SU-DHL-6 (cell line): ENCODE measurements around the gene RYK.

ENCODE experiments used
- EZH2phosphoT487 ChIP-seq: fragments of 200-600 bp; sonication (generic), shearing (Covaris generic); conservative IDR thresholded peaks from 2 replicates; pipeline ENCODE4 v1.6.1; 2018; ENCODE audit warnings: mild to moderate bottlenecking, antibody characterized with exemption, low read length, moderate library complexity, mixed read lengths
- TF ChIP-seq, protein P1 (sequence below): fragments of 200-600 bp; sonication (generic); IDR thresholded peaks from one replicate; pipeline ENCODE4 v1.5.1; 2017; ENCODE audit warnings: antibody characterized with exemption, mild to moderate bottlenecking, low read length, moderate library complexity; ENCODE audit not compliant: insufficient read depth, poor library complexity, severe bottlenecking

GRCh38 chr3:134252766-134253165, 2.1 kb upstream of the RYK start:
- TF ChIP-seq EZH2phosphoT487: no peak
- TF ChIP-seq, protein P1, sequence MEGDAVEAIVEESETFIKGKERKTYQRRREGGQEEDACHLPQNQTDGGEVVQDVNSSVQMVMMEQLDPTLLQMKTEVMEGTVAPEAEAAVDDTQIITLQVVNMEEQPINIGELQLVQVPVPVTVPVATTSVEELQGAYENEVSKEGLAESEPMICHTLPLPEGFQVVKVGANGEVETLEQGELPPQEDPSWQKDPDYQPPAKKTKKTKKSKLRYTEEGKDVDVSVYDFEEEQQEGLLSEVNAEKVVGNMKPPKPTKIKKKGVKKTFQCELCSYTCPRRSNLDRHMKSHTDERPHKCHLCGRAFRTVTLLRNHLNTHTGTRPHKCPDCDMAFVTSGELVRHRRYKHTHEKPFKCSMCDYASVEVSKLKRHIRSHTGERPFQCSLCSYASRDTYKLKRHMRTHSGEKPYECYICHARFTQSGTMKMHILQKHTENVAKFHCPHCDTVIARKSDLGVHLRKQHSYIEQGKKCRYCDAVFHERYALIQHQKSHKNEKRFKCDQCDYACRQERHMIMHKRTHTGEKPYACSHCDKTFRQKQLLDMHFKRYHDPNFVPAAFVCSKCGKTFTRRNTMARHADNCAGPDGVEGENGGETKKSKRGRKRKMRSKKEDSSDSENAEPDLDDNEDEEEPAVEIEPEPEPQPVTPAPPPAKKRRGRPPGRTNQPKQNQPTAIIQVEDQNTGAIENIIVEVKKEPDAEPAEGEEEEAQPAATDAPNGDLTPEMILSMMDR: no peak
